Activated CD4-positive, alpha-beta T cell treated with anti-CD3 and anti-CD28 coated beads, Interleukin-10, Interleukin-2, amounts not matched to agents 100 ng/mL and 50 ng/mL, durations not matched to agents 16 hours and 8 hours (primary cell): Measurements from ENCODE around the gene NBPF11.
"Not testable (repeated sequence)": the region's sequence is repeated elsewhere in the genome, so short reads cannot be mapped to it uniquely, and the experiment has no call there.

Experiments
- DNase-seq: peaks from one replicate; pipeline ENCODE4 v3.0.0-alpha.2; 2020

Gene NBPF11, protein sequence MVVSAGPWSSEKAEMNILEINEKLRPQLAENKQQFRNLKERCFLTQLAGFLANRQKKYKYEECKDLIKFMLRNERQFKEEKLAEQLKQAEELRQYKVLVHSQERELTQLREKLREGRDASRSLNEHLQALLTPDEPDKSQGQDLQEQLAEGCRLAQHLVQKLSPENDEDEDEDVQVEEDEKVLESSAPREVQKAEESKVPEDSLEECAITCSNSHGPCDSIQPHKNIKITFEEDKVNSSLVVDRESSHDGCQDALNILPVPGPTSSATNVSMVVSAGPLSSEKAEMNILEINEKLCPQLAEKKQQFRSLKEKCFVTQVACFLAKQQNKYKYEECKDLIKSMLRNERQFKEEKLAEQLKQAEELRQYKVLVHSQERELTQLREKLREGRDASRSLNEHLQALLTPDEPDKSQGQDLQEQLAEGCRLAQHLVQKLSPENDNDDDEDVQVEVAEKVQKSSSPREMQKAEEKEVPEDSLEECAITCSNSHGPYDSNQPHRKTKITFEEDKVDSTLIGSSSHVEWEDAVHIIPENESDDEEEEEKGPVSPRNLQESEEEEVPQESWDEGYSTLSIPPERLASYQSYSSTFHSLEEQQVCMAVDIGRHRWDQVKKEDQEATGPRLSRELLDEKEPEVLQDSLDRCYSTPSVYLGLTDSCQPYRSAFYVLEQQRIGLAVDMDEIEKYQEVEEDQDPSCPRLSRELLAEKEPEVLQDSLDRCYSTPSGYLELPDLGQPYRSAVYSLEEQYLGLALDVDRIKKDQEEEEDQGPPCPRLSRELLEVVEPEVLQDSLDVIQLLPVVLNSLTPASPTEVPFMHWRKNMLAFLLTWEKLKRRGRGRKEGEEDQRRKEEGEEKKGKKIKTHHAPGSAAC

DNA sequence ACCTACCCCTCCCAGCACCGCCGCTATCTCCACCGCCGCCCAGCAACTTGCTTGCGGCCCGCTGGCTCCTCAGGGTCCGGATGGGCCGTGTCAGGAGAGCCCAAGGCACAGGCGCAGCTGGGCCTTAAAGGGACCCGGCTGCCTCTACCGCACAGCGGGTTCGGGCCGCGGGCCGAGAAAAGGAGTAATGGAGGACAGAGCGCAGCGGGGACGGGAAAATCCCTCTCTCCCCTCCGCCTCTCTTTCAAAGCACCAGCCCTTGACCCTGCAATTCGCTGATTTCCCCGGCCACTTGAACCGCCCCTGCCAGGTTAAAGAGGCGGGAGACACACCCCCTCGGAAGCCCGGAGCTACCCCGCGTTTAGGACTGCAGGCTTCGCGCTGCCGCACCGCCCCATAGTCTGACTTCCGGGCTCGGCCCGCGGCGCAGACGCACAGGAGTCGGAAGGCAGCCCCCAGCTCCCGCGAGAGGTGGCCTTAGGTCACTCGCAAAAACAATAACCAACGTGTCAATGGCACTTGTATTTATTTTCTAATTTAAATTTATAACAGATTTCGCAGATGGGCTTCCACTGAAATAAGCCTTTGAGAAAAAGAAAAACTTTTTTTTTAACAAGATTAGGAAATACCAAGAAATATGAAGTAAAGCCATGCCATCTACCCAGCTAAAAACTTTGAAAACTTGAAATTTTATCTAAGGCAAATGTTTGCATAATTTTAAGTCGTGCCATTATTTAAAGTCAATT lies at the start of gene NBPF11:
TSS of gene NBPF11 (minus strand) at position 371 of the 746 bp plus-strand sequence. CDS start 25,278 bp downstream, outside the sequence.
- DNase-seq = peak; percentile 93

DNA sequence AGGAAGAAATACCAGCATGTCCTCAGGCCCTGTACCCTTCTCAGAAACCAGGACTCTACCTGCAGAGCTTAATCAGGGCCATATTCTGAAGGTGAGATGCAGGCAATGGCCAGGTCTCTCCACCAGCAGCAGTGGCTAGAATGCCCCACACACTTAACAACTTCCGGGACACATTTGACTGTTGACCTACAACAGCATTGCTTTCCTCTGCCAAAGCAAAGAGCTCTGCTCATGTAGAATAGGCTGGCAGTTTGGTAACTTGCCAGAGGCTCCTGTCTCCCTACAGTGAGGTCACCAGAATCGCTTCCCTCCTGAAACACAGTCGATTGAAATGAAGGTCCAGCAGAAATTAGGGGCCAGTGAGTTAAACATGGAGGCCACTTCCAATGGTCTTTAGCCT lies 45.3 kb upstream of the NBPF11 start:
- not testable (repeated sequence) for DNase-seq

DNA sequence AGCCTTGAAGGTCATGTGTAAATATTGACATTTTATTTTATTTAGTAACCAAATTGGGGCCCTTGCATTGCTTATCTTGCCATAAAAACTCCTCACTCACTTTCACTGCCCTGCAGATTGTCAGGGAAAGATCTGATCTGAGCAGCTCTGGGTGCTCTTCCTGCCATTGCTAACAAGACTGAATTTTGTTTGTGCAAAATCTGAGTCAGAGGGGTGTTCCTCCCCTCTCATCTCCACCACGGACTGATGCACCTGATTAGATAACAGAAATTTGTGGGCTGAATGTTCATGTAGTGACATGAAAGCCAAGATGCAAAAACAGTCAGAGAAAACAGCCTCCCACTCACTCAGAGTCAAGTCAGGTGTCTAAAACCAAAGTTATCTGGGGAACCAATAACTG lies 44.9 kb upstream of the NBPF11 start:
- DNase-seq = not testable (repeated sequence)

DNA sequence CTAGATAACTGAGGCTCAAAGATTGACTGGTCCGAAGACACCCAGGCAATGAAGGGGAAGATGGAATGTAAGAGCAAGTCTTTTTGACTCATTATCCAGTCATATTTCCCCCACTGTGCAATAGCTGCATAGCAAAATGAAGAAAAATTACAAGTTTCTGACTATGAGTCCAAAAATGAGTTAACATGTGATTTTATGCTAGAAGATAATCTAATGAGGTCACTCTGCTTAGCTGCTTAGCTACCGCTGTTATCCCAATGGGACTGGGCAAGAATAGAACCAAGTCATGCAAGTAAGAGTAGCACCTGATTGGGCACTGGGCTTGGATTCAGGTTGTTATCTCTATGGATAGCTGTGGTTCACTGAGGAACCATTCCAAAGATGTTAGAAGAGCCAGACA lies 43.0 kb upstream of the NBPF11 start:
- DNase-seq = not testable (repeated sequence)

DNA sequence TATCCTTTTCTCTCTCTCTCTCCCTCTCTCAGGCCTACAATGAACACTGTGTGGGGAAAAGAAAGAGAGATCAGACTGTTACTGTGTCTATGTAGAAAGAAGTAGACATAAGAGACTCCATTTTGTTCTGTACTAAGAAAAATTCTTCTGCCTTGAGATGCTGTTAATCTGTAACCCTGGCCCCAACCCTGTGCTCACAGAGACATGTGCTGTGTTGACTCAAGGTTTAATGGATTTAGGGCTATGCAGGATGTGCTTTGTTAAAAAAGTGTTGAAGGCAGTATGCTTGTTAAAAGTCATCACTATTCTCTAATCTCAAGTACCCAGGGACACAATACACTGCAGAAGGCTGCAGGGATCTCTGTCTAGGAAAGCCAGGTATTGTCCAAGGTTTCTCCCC lies 36.7 kb upstream of the NBPF11 start:
- not testable (repeated sequence) for DNase-seq

DNA sequence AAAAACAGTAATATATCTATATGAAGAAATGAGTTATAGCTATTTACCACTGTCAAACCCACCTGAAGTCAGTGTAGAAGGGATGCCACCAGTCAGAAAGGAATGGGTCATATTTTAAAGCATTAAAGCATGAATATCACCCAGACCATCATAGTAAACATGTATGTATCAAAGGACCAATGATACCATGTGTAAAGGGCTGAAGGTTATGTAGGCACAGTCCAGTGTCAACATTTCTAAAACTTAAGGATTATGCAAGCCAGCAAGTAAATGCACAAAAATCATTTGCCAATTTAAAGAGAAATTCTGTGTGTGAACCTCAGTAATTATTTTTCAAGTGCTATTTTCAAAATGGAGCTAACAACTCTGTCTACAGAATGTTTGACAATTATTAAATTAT lies 26.6 kb upstream of the NBPF11 start:
- DNase-seq = not testable (repeated sequence)

DNA sequence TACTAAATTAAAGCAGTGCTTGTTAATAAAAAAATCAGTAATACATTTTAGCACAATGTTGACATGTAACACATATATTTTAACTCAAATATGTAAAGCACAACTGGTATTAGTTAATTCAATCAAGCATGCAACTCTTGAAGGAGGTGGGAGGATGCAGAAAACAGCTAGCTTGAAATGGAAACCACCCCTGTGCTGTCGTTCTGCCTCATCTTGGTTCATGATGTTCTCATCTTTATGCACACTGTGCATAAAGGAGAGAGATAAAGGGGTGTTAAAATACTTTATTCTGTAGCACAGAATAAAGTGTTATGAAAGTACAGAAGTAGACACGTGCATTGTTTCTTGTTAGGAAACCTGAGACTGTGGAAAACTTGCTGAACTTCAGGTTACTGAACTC lies 23.3 kb upstream of the NBPF11 start:
- not testable (repeated sequence) for DNase-seq

DNA sequence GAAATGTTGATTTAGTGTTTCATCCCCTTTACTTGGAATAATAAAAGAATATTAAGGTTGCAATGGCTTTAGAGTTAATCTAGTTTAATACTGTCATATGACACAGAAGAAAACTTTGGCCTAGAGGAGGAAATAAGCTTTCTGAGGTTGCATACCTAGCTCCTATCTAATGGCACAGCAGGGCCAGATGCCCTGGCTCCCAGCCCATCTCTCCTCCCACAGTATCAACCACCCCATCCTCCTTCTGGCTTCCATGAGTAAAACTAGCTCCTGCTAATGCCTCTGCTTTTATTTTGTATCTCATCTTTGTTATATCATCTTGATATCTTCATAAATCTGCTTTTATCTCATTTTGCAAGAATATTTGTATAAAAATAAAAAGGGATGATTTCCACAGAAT lies 19.9 kb upstream of the NBPF11 start:
- not testable (repeated sequence) for DNase-seq

DNA sequence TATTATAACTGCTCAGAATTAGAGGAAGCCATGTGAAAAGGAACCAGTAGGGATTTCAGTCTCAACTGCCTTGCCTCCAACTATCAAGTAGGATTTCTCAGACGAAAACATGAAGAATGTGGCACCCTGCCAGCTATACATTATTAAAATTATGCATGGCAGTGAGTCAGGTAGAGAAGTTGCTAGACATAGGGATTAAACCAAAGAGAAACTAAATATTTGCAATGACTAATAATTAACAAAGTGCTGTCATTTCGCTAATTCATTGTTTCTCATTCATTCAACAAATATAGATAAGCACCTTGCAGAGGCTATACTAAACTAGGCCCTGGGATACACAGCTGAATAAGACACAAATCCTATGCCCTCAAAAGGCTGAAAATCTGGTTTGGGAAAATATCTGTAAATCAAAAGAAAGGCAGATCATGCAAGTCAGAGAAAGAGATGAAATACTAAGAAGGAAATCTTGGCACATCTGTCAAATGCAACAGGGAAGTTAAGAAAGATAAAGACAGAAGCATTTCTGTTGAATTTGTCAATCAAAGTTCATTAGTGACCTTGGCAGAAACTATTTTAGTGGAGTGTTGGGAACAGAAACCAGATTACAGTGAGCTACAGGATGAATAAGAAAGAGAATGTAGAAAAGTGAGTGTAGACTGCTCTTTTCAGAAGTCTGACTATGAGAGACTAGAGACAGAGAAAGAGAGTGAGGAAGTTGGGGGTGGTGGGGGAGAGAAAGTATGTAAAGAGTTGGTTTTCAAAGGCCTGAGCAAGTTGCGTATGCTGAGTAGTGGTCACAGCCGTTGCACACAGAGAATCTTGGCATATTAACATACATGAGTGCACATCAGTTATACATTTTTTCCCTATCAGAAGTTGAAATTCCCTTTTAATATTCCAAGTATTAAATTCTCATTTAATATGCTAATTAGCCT lies 14.7 kb upstream of the NBPF11 start:
- peak; percentile 17 for DNase-seq

DNA sequence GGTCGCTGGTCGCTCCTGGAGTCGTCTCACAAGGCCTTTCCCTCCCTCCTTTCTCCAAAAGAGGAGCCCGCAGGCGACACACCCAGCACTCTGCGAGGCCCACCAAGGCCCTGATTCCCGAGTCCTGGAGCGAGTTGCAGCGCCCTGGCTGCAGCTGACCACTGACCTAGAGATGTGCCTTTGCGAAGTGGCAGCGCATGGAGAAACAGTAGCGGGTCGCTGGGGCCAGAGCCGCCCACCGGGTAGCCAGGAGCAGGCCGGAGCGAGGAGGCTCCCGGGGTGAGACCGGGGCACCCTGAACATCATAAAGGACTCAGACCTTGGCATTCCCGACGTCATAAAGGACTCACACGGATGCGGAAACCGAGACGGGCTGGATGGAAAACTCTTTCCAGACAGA lies 10.3 kb upstream of the NBPF11 start:
- no peak for DNase-seq

DNA sequence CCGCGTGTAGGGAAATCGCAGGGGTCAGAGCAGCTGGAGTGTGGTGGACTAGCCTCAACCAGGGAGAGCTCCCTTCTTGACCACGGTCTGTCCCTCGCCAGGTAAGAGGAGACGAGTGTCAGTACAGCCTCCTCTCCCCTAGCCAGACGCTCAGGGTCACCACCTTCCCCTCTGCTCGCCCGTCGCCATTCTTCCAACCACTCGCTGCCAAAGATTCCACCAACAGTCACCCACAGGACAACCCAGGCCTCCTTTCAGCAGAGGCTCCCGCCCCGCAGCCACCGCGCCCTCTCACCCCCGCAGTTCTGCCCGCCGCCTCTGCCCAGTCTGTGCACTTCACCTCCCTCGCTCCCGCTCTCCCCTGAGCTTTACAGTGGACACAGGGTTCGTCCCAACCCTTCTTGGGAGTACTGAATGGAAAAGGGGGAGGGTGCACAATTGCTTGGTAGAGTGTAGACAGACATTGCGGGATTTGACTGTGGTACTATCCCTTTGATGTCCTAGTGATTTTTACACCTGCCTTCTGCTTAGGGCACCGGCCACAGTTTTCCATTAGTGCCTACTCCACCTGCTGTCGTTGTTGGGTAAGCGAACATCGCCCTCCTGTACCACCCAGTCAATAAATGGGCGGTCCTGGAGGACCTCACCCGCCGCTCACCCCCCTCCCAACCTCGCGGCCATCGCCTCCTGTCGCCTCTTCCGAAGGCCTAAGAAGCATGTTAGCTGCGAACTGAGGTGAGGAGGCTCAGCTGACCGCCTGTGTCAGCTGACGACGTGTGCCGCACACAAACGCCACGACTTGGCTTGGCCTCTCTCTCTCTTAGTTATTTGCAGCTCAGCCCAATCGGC lies 9.2 kb upstream of the NBPF11 start:
- no peak for DNase-seq

DNA sequence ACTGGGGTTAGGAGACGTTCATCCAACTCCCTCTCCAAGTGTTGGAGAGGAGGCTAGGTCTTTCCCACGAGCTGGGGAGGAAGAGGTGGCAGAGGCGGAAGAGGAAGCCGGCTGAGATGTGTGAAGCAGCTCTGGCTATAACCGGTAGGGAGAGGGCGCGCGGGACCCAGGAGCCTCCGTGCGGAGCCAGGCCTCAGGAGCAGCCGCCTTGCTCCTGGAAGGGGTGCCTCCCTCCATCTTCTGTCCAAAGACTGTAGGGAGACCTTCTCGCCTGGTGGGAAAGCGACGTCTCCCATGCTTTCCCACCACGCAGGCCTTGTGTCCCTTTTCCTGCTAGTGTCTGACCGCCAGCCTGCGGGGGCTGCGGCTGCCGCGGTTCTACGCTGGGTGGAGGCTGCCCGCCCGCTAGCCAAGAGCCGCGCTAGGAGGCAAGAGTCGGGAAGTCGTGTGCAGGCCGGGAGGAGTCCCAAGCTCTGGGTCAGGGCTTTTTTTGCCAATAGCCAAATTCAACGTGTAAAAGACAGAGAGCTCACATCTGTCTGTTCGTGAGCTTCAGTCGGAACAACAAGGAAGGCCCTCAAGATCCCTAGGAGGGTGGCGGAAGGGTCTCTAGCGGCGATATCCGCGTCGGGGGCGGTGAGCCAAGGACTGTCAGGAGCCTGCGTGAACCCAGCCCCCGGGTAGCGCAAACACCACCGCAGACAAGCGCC lies 8.4 kb upstream of the NBPF11 start:
- DNase-seq = no peak

DNA sequence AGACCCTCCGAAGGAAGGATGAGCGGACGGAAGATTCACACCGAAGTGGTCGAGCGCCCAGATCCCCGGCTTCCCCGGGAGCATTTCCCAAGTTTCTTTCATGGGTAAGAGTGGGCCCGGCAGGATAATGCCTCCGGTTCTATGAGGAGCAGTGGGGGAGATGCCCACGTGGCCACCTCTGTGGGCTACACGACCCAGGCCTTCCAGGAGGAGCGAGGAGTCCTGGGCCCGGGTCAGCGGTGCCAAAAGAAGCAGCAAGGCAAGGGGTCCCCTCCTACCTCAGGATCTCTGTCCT lies 7.9 kb upstream of the NBPF11 start:
- no peak for DNase-seq

DNA sequence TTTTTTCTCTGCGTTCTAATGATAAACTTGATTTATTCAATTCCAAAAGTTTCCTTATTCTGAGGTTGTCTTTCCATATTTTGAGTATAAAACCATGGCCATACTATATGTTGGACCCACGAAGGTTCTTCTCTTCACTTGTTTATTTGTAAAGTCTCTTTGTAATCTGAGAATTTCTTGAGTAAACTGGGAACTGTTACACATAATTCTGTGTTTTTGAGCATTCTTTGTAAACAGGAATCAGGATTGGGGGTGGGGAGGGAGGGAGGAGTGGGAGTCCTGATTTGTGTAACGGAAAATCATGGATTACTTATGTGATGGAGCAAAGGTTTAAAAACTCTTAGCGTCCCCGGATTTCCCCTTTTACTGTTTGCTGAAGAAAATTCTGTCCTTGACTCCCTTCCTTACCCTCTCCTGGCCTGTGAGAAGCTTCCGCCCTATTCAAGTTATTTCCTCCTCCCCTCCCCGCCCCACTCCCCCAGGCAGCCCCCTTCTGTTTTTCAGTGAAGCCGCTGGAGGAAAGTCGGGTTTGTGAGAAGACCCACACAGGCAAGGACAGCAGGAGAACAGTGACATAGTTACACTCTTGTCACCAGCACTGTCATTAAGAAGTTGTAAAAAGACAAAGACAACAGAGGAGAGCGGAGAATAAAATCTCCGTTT lies 6.4 kb upstream of the NBPF11 start:
- no peak for DNase-seq

DNA sequence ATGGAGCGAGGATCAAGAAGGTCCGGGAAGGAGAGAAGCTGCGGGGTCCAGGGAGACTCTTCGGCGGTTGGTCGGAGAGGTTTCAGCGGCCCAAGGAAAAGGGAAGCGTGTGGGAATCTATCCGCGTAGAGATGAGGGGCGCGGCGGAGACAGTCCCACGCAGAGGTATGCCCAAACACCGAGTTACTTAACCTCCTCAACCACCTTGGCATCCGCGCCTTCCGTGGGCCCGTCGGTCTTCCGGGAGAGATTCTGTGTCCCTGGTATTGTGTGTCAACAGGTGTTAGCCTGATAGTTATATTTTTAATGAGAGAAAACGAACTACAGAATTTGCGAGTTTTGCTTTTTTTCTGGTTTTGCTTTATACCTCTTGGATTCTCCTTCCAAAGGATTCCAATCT lies 5.7 kb upstream of the NBPF11 start:
- not testable (repeated sequence) for DNase-seq

DNA sequence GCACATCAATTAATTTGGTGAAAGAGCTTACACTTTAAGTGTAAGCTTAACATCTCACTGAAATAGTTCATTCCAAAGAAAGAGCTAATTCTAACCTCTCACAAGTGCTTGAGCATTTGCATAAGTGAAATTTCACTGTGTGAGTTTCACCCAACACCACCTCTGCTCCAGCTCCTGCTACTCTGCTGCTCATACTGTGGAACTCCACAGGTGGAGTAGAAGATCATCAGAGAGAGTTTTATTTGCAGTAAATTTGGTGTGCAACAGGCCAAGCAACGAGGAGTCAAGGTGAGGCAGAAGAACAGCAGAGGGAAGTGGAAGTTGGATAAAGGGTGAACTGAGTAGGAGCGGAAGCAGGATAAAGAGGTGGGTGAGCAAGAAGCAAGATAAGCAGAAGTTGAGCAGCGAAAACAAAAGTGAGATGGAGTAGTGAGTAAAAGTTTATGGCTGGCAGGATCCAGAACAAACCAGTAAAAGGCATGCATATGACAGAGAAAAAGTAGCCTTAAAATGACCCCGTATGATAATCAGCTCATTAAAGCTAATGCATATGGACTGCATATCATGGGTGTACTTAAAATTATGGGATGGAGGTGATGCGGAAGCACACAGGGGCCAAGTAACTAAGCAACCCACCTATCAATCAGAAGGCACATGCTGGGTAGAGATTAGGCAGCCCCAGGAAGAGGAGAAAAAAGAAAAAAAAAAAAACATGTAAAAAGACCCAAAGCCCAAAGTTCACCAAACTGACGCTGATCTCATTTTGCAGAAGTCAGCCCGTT lies 3.6 kb upstream of the NBPF11 start:
- DNase-seq = not testable (repeated sequence)

DNA sequence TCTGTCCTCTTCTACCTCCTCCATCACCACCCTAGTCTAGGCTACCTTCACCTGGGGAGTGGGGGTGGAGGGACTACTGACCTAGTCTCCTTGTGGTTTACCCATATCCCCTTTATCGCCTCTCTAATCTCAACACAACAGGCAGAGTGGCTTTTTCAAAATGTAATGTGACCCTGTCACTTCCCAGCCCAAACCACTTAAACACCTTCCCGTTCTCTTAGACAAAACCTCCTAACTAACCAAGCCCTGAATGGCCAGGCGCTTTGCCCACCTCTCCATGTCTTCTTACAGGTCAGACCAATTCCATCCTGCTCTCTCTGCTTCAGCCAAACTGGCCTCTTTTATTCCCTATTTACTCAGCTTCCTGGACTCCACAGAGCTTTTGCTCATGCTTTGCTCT lies 714 bp upstream of the NBPF11 start:
- not testable (repeated sequence) for DNase-seq

DNA sequence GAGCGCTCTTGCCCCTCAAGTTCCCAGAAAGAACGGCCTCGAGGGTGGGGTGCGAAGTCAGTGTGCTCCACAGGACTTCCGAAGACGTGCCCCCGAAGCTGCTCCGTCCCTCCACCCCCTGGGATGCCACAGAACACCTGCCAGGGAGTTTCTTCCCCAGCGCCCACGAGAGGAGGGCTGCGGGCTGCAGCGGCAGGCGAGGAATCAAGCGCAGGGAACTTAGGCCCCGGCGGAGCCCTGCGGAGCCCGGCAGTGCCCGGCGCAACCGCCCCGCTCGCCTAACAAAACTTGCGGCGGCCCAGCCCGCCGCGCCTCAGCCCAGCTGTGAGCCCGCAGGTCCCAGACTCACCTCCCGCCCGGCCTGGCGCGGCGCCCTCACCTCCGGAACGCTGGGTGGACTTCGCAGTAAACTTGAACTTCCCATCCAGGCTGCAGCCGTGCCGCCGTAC lies 686 bp downstream of the NBPF11 start:
- DNase-seq = peak; percentile 34

DNA sequence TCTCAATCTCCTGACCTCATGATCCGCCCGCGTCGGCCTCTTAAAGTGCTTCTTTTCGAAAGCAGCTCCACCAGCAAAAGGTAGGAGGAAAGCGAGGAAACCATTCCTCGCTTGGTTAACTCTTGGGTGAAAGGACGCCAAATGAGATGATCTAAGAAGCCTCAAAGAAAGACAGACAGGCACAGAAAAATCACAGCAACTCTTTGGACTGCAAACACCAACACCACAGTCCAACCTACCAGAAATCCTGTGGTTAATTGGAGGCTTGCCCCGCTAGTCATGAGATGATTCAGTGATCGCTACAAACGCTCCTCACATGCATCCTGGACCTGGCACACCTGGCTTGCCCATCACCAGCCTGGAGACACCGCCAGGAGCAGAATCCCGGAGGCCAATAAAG lies 1.1 kb downstream of the NBPF11 start:
- peak; percentile 32 for DNase-seq
